C4-2B (cell line): ENCODE results near the gene PRDM5.

Experiments
- H3K27ac ChIP-seq: fragments of 450-650 bp; 2 replicates; pipeline ENCODE4 v1.5.1; 2017
- CTCF ChIP-seq: fragments of 450-650 bp; conservative IDR thresholded peaks from 2 replicates; pipeline ENCODE4 v1.5.1; 2017; ENCODE audit warnings: mild to moderate bottlenecking
- ZFX ChIP-seq: fragments of 450-650 bp; IDR thresholded peaks from 2 replicates; pipeline ENCODE4 v1.6.1; 2017

PRDM5 gene

GRCh38 chr4:120733054-120733453 is 189.5 kb downstream of the PRDM5 start:
- H3K27ac ChIP-seq: no peak overlapping the region
- TF ChIP-seq ZFX (no peak), CTCF (no peak)

- TF ChIP-seq CTCF (no peak), ZFX (no peak)
These were observed 191.0 kb downstream of the PRDM5 start for GRCh38 chr4:120731561-120731960.

GRCh38 chr4:120730777-120731320 is 191.7 kb downstream of the PRDM5 start:
- no peak for TF ChIP-seq ZFX
- no peak for TF ChIP-seq CTCF
- no peak overlapping the region for H3K27ac ChIP-seq

More at GRCh38 chr4:120731561-120731960, 191.0 kb downstream of the PRDM5 start:
- no peak overlapping the region for H3K27ac ChIP-seq

- TF ChIP-seq ZFX (no peak), CTCF (no peak)
- no peak overlapping the region for H3K27ac ChIP-seq
These were observed 193.4 kb downstream of the PRDM5 start for GRCh38 chr4:120728892-120729675.

- no peak overlapping the region for H3K27ac ChIP-seq
- TF ChIP-seq CTCF (no peak), ZFX (no peak)
These were observed 196.6 kb downstream of the PRDM5 start for GRCh38 chr4:120725639-120726580.

- no peak for TF ChIP-seq ZFX
- TF ChIP-seq CTCF: no peak
These were observed 197.9 kb downstream of the PRDM5 start for GRCh38 chr4:120724656-120725055.

GRCh38 chr4:120723986-120724385 is 198.5 kb downstream of the PRDM5 start:
- H3K27ac ChIP-seq: no peak overlapping the region
- TF ChIP-seq CTCF: no peak
- TF ChIP-seq ZFX: no peak

More at GRCh38 chr4:120724656-120725055, 197.9 kb downstream of the PRDM5 start:
- no peak overlapping the region for H3K27ac ChIP-seq
